GM18867 (cell line): Measurements from ENCODE around the gene DTX4.

Experiments
- ATAC-seq: cut with Tn5 transposase; IDR thresholded peaks from one replicate; pipeline ENCODE4 v1.9.1; 2021; ENCODE audit warnings: mild to moderate bottlenecking, moderate library complexity; ENCODE audit not compliant: unreplicated experiment

DTX4 gene

DNA sequence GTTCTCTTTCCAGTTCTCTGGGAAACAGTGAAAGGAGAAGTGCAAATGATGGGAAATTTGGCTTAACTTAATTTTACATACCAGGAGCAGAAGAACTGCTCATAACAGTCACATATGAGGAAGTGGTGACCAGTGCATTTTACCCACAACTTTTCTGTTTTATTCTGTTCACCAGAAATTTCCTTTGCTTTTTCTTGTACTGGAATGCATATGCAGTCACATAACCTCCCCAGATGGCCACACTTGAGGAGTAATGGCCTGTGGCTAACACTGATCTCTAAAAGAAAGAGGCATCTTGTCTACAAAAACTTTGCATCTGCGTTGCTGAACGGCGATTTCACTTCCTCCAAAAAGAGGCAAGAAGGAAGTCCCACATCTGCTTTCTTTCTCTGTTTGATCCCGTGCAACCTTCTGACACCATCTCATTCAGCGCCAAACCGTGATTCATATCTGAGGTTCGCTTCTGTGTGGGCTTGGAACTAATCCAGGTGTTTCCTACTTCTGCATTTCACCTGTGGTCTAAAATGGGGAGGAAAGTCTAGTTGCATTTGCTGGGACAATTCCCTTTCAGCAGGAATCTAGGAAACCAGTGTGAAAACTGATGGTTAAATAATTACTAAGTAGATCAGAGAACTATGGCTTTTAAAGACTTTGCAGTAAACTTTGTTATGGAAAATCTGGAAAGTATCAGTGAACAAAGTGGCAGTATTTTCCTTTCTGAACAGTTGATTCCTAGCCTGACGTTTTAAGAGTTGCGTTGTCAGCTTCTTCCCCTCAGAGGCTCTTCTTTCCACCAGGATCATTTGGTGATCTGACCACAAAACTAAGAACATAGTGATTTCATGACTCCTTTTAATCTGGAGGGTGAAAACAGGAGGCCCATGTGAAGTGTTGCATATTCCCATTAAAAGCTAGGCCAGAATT lies 45.0 kb downstream of the DTX4 start:
- ATAC-seq = peak; percentile 91

DNA sequence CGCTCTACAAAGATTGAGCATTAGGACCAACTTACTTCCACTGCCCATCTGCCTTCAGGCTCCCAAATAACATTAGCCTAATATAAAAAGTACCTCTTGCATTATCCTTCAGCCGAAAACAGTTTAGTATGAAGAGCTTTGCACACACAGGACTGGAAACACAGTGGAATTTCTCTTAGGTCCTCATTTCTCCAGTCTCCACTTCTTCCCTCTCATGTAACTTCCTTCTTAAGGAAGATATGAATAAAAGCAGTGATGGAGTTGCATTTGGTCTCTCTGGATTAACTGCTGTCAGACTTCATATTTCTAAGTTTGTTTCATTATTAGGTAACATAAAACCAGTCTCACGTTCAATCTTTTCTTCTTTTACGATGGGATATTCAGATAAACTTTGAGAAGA lies 46.4 kb downstream of the DTX4 start:
- ATAC-seq = no peak

DNA sequence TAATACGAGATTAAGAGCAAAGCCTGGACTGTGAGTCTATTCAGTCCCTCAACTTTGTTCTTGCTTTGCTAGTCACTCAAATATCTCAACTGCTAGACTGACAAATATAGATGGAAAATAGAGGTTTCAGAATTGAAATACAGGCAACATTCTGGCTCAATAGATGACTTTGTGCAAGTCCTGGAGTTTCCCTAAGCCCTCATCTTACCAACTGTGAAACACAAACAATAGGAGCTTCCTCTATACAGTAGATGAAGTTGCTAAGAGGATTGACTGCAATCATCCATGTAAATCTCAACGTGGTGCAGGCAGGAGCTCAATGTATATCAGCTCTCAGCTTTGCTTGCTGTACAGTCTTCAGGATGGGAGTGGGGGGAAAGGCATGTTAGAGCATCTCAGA lies 47.0 kb downstream of the DTX4 start:
- no peak for ATAC-seq

DNA sequence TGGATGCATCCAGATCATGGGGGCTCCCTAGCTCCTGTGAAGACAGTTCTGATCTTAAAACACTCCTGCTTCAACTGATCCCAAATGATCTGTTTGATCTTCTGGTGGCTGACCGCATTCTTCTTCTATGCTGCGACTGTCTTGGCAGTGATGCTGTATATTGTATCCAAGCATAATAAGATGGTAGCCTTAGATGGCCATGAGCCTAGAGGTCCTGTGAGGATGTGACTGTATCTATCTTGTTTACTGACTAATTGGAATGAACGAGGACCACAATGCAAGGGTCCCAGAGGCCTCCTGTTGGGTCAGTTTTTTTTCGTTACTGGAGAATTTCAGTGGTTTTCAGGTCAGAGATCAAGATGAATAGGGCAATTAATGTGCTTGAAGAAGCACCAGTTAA lies 47.9 kb downstream of the DTX4 start:
- ATAC-seq = no peak

DNA sequence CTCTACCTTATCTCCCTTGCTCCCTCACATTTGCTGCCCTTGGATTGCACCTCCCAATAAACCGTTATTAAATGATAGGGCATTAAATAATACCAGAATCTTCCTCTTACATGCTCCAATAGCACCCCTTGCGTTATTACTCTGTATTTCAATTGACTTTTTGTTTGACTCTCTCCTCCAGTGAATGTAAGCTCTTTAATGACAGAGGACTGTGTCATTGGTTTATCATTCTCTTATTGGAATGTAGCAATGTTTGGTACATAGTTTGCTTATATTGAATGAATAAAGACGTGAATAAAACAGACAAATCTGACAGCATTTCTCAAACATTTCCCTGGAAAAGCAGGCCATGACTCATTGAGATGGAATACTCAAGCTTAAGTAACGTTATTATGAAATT lies 49.5 kb downstream of the DTX4 start:
- ATAC-seq = no peak

DNA sequence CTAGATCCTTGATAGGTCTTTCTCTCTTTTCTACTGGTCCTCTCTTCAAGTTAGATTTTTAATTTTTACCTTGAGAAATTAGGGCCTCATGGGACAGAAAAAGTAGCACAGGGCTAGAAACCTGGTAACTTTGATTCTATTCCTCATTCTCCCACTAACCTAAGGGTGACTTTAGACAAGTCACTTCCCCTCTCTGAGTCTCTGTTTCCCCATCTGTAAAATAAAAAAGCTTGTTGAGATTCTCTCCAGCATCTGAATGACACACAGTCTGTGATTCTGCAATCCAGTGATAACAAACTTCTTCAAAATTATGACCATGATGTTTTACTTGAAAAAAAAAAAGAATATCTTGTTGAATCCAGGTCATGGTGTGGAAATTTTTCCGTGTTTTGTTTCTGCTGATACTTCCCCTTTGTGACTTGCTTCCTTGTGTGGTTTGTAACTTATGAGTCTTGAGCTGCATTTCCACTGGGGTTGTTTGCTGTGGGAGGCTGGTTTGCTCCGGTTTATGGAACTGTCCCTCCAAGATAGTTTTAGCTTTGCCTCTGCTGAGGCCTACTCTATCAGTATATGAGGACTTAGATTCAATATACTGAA lies 50.6 kb downstream of the DTX4 start:
- no peak for ATAC-seq

DNA sequence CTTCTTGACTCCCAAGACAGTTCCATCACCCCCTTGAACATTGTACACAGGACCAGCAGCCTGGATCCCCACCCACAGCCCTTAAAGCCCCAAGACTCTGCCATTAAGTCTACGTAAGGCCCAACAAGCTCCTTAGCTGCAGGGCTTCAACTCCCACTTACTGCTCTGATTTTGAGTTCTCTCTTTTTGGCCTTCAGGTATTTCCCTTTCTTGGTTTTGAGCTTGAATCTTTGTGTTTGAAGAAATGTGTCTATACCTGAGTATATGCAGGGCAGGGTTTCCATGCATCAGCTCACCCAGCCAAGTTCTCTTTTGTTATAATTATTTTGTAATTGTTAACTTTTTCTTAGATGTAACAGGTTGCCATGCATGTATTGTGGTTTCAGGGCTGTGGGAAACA lies 51.2 kb downstream of the DTX4 start:
- ATAC-seq = no peak

DNA sequence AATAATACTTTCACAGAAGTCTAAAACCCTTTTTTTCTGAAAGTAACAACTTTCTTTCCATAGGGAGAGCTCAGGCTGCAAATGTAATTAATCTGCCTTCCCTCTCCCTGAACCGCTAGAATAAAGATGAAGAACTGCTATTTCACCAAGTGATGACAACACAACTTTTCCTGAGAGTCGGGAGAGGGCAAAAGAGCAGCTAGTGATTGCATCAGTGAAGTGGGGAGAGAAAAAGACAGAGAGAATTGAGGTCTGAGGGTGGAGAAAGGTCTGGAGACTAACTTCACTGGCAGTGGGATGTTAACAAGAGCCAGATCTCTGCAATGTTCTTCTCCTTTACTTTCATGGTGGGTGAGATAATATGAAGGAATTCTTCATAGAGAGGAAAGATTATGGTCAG lies 51.7 kb downstream of the DTX4 start:
- ATAC-seq = no peak

DNA sequence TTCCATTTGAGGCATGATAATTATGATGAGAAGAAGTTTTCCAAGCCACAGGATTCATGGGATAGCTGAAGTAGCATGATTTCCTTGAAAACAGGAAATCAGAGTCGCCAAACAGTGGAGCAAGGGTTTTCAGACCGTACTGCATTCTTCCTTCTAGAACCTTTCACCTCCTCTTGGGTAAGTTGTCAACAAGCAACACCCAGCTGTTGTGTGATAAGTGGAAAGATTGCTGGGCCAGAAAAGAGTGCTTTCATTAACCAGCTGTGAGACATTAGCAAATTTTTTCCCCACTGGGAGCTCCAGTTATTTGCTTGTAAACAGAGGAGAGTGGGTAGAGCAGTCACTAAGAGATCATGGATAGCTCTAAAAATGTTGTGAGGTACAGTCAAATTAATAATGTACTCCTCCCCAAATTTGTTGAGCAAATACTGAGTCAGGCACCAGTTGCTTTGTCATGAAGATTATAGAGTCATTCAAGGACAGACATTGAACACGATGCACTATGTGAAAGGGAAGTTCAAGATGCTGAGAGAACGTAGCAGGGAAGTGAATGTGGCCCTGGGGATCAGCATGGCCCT lies 52.5 kb downstream of the DTX4 start:
- peak; percentile 60 for ATAC-seq

DNA sequence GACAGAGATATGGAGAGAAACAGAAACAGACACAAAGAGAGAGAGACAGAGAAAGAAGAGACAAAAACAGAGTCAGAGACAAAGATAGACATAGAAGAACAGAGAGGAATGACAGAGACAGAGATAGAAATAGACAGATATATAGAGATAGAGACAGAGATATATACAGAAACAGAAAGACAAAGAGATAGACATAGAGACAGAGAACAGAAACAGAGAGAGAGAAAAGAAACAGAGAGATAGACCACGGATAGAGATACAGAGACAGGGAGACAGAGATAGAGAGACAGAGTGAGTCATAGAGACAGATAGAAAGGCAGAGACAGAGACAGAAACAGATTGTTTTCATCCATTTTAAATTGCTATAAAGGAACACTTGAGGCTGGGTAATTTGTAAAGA lies 53.1 kb downstream of the DTX4 start:
- peak; percentile 62 for ATAC-seq

DNA sequence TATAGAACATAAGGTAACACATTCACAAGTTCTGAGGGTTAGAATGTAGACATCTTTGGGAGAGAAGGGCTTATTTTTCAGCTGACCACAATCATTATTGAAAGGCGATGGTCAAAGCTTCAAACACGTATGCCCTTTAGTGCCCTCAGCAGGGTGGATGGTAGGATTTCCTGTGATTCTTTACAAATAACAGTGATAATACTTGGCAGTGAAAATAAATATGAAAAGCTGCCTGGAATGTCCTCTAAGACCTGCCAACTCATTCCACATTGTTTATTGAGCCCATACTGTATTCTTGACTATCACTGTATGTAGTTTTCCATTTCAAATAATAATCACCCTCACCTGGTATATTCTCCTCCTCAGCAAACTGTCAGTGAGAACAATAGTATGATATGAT lies 54.5 kb downstream of the DTX4 start:
- no peak for ATAC-seq

DNA sequence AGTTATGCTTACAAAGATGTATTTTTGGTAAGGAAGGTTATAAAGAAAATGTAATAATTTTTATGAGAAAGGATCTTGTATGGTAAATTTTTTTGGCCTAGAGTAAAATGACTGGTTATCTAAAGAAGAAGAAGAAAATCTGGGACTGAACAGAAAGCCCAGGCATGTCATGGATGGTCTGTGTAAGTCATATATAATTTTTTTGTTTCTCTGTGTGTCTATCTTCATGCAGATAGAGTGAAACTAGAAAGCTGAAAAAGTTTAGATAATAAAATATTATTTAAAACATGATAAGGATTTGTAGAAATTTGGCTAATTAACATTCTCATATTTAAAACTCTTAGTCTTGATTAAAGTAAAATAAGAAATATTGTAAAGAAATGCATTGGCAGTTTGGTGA lies 68.4 kb downstream of the DTX4 start:
- ATAC-seq = no peak

DNA sequence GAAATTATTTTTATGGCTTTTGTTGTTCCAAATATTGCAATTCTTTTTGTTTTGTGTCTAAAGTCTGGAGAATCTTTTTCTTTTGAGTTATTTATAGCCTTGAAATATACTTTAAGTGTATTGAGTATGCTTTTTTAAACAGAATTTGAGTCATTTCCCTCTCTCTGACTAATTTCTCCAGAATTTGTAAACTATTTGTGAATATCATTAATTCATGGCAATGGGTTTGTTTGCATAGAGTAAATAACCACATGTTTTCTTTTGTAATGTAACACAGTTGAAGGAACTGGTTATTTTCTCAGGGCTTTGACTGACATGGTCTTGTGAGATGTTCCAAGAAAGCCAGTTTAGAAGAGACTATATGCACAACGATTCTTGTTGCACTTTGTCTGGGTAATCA lies 71.7 kb downstream of the DTX4 start:
- ATAC-seq = no peak

DNA sequence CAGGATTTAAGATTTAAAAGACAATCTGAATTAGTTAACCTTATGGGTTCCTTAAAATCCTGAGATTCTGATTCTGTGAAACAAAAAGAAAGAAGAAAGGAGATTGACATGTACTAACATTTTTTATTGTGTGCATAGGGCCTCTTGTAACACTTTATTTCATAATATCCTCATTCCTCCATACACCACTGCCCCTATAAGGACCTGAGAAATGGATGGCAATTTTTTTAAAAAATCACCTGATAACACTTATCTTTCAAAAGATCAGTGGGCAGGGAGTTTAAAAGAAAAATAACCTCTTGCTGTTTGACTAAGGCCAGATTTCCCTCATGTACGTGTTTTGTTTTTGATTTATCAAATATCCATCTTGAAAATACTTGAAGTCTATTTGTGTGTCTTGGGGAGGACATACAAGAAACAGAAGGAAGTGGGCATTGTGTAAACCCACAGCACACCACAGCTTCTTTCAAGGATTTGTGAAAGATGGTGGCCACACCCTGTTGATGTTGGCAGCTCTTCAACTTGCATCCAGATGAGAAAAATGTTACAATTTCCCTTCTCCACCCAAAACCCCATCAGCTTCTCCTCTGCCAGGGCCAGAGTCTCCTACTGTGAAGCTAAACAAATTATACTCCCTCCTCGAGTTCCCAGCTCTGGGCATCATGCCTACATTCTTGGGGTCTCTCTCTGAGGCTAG lies 75.7 kb downstream of the DTX4 start:
- ATAC-seq = no peak

DNA sequence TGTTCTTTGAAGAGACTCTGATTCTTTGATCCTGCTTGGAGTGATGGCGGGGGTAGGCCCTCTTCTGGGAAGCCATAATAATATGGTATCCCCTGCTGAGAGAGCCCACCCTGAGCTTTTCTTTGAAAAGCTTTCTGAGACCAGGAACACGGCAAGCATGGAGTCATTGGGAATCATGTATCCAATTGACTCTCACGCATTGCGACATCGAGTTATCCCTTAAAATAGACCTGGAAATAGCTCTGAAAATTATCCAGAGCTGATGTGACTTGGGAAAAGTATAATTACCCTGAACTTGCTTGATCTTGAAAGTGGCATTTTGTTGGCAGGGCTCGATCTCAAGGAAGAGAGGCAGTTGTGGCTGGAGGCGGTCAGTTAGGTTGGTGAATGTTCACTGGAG lies 77.6 kb downstream of the DTX4 start:
- ATAC-seq = no peak

DNA sequence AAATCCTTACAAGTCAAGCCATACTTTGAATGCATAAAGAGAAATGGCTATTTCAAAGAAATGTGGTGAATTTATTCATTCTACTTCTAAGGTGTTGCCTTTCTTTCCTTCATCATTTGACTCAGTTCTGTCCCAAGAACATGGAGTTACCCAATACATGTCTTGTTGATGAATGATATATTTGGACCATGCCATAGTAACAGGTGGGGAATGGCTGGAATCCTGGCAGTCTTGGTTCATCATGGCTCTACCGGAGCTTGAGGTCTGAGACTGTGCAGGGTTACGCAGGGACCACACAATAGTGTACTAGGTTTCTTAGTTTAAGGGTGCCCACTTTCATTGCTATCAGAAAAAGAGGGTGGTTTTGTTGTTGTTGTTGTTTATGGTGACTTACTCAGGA lies 81.1 kb downstream of the DTX4 start:
- ATAC-seq = no peak

DNA sequence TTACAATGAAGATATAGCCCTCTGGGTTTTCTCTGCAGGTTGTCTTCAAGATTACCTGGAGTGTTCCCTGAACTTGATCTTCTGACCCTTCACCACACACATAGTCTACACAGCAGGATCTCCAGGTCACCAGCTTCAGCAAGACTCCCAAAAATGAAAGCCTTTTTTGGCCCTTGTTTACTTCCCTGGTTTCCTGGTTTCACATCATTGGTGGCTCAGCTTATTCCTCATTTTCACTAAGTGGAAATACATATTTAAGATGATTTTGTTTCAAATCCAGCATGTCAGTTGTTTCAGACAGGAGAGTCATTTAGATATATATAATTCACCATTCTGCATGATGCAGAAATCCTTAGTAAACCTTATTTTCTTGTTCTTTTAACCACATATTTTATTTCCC lies 82.4 kb downstream of the DTX4 start:
- no peak for ATAC-seq

DNA sequence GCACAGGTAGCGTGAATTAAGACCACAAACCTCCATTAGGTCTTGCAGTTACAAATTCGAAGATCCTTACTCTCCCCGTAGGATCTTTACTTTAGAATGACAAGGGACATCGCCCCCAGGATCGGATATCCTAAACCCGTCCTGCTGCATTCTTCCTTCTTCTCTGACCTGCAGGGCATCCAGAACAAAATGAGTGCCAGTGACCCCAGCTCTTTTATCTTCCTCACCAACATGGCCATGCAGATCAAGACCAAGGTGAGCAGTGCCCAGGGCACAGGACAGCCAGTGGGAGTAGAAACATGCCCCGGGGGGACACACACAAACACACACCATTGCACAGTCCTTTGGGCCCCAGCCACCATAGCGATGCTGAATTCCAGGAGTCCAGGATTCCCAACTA lies 83.3 kb downstream of the DTX4 start:
- ATAC-seq = no peak
